ENCODE measurements around the gene CMBL.

Gene CMBL

GRCh38 chr5:10337986-10338385 lies 30.3 kb upstream of the CMBL start:
- H3K4me2 ChIP-seq (ENCODE audit: low read length): no peak overlapping the region
- no peak overlapping the region for H3K4me3 ChIP-seq (ENCODE audit: low read length)
- H3K27me3 ChIP-seq (ENCODE audit: control insufficient read depth, low read length): peaks cover 14% of the 10 kb centered on the region
- H4K20me1 ChIP-seq (ENCODE audit: control insufficient read depth, insufficient read depth, low read depth, low read length): no peaks in the 10 kb centered on the region
- TF ChIP-seq EZH2phosphoT487 (IDR thresholded peaks at IDR 0.05; ENCODE audit: borderline replicate concordance, low read length) (no peak), CTCF (IDR thresholded peaks at IDR 0.05; ENCODE audit: low read depth, low read length, poor library complexity, severe bottlenecking) (no peak)
- H3K79me2 ChIP-seq (ENCODE audit: control insufficient read depth, low read length): no peaks in the 10 kb centered on the region
- H3K36me3 ChIP-seq (ENCODE audit: control insufficient read depth, low read length): no peaks in the 10 kb centered on the region
- H3F3A ChIP-seq (ENCODE audit: control insufficient read depth, insufficient read depth): no peaks in the 10 kb centered on the region
- H3K9me2 ChIP-seq (replicated peaks; ENCODE audit: control insufficient read depth, low read length): no peaks in the 10 kb centered on the region
- H3K4me1 ChIP-seq (ENCODE audit: control insufficient read depth, low read length): peaks cover 5% of the 10 kb centered on the region
- no peak overlapping the region for H3K27ac ChIP-seq (ENCODE audit: low read depth, low read length)
- no peaks in the 10 kb centered on the region for H3K9me3 ChIP-seq (ENCODE audit: control insufficient read depth, insufficient read depth, low read length)

GRCh38 chr5:10337107-10337506 lies 29.4 kb upstream of the CMBL start:
- TF ChIP-seq CTCF (IDR thresholded peaks at IDR 0.05; ENCODE audit: low read depth, low read length, poor library complexity, severe bottlenecking) (no peak), EZH2phosphoT487 (IDR thresholded peaks at IDR 0.05; ENCODE audit: borderline replicate concordance, low read length) (no peak)
- Histone ChIP-seq H3K4me1 (ENCODE audit: control insufficient read depth, low read length) (peaks cover 5% of the 10 kb centered on the region), H3K27ac (ENCODE audit: low read depth, low read length) (no peak overlapping the region), H3F3A (ENCODE audit: control insufficient read depth, insufficient read depth) (no peaks in the 10 kb centered on the region), H3K79me2 (ENCODE audit: control insufficient read depth, low read length) (no peaks in the 10 kb centered on the region), H3K9me2 (replicated peaks; ENCODE audit: control insufficient read depth, low read length) (no peaks in the 10 kb centered on the region), H3K9me3 (ENCODE audit: control insufficient read depth, insufficient read depth, low read length) (no peaks in the 10 kb centered on the region), H3K4me3 (ENCODE audit: low read length) (no peak overlapping the region), H3K36me3 (ENCODE audit: control insufficient read depth, low read length) (no peaks in the 10 kb centered on the region), H4K20me1 (ENCODE audit: control insufficient read depth, insufficient read depth, low read depth, low read length) (no peaks in the 10 kb centered on the region), H3K4me2 (ENCODE audit: low read length) (no peak overlapping the region), H3K27me3 (ENCODE audit: control insufficient read depth, low read length) (peaks cover 20% of the 10 kb centered on the region)

- Histone ChIP-seq H3K9me3 (ENCODE audit: control insufficient read depth, insufficient read depth, low read length) (no peaks in the 10 kb centered on the region), H3K27ac (ENCODE audit: low read depth, low read length) (no peak overlapping the region), H3K36me3 (ENCODE audit: control insufficient read depth, low read length) (no peaks in the 10 kb centered on the region), H3F3A (ENCODE audit: control insufficient read depth, insufficient read depth) (no peaks in the 10 kb centered on the region), H3K9me2 (replicated peaks; ENCODE audit: control insufficient read depth, low read length) (no peaks in the 10 kb centered on the region), H3K4me3 (ENCODE audit: low read length) (no peak overlapping the region), H3K4me2 (ENCODE audit: low read length) (no peak overlapping the region), H4K20me1 (ENCODE audit: control insufficient read depth, insufficient read depth, low read depth, low read length) (no peaks in the 10 kb centered on the region), H3K27me3 (ENCODE audit: control insufficient read depth, low read length) (peaks cover 32% of the 10 kb centered on the region), H3K4me1 (ENCODE audit: control insufficient read depth, low read length) (peaks cover 5% of the 10 kb centered on the region), H3K79me2 (ENCODE audit: control insufficient read depth, low read length) (no peaks in the 10 kb centered on the region)
- no peak for TF ChIP-seq EZH2phosphoT487 (IDR thresholded peaks at IDR 0.05; ENCODE audit: borderline replicate concordance, low read length)
- TF ChIP-seq CTCF (IDR thresholded peaks at IDR 0.05; ENCODE audit: low read depth, low read length, poor library complexity, severe bottlenecking): no peak
These were observed 28.2 kb upstream of the CMBL start for GRCh38 chr5:10335711-10336470.

Data from DOHH2 (cell line).